Endothelial cell (in vitro differentiated cells): ENCODE results near the gene HERC2. TPM values are rescaled to one million over a fixed set of nuclear protein-coding genes. Genes with fewer than 3 reads are reported as not detected.
"Not testable (repeated sequence)": the region's sequence is repeated elsewhere in the genome, so short reads cannot be mapped to it uniquely, and the experiment has no call there.

Experiments used
- DNase-seq: peaks from one replicate; pipeline ENCODE4 v3.0.0; 2021; ENCODE audit warnings: low spot score
- H3K27ac Mint-ChIP-seq: one replicate; pipeline ENCODE4 v1.8.0; 2021; ENCODE audit warnings: mixed read lengths, inconsistent platforms; ENCODE audit not compliant: unreplicated experiment
- H3K27me3 Mint-ChIP-seq: one replicate; pipeline ENCODE4 v1.8.0; 2021; ENCODE audit warnings: mild to moderate bottlenecking, moderate library complexity, mixed read lengths, inconsistent platforms; ENCODE audit not compliant: unreplicated experiment
- H3K36me3 Mint-ChIP-seq: one replicate; pipeline ENCODE4 v1.8.0; 2021; ENCODE audit warnings: mild to moderate bottlenecking, low read depth, mixed read lengths, inconsistent platforms; ENCODE audit not compliant: unreplicated experiment
- H3K4me1 Mint-ChIP-seq: one replicate; pipeline ENCODE4 v1.8.0; 2021; ENCODE audit warnings: mild to moderate bottlenecking, mixed read lengths, inconsistent platforms; ENCODE audit not compliant: unreplicated experiment
- H3K4me3 Mint-ChIP-seq: one replicate; pipeline ENCODE4 v1.8.0; 2021; ENCODE audit warnings: mild to moderate bottlenecking, mixed read lengths, inconsistent platforms; ENCODE audit not compliant: unreplicated experiment
- H3K9me3 Mint-ChIP-seq: one replicate; pipeline ENCODE4 v1.8.0; 2021; ENCODE audit warnings: mixed read lengths, inconsistent platforms; ENCODE audit not compliant: unreplicated experiment
- CTCF ChIP-seq: fragments of 200-600 bp; sonication (generic); IDR thresholded peaks from one replicate; pipeline ENCODE4 v1.5.0; 2021; ENCODE audit warnings: antibody characterized with exemption; ENCODE audit not compliant: unreplicated experiment
- total RNA-seq: library from RNA; stranded (reverse); fragmentation: NEBNext Ultra II Directional; extraction: Animal tissue kit (Norgen Biotek cat#: 25700); gene quantifications from one replicate; pipeline ENCODE4 v1.2.1, GENCODE V29; 2021; ENCODE audit not compliant: unreplicated experiment

The HERC2 gene
- total RNA-seq, 1 donor from 2014 or later = 84.6 TPM

- H3K27ac Mint-ChIP-seq = no peak overlapping the region
- TF ChIP-seq CTCF = no peak
- H3K9me3 Mint-ChIP-seq = peaks cover 4% of the 10 kb centered on the region
- no peak for DNase-seq
- H3K4me1 Mint-ChIP-seq = no peaks in the 10 kb centered on the region
- H3K4me3 Mint-ChIP-seq = no peak overlapping the region
- peaks cover 58% of the 10 kb centered on the region for H3K36me3 Mint-ChIP-seq
- peaks cover 1% of the 10 kb centered on the region for H3K27me3 Mint-ChIP-seq
Measured at GRCh38 chr15:28252831-28253230, 69.1 kb downstream of the HERC2 start.

GRCh38 chr15:28246605-28247004 is 75.4 kb downstream of the HERC2 start:
- no peak for TF ChIP-seq CTCF
- Mint-ChIP-seq H3K27me3 (no peaks in the 10 kb centered on the region), H3K9me3 (peaks cover 4% of the 10 kb centered on the region), H3K4me3 (no peak overlapping the region), H3K4me1 (no peaks in the 10 kb centered on the region), H3K36me3 (peaks cover 56% of the 10 kb centered on the region), H3K27ac (no peak overlapping the region)
- no peak for DNase-seq

- H3K9me3 Mint-ChIP-seq = no peaks in the 10 kb centered on the region
- H3K27ac Mint-ChIP-seq = no peak overlapping the region
- H3K4me1 Mint-ChIP-seq = no peaks in the 10 kb centered on the region
- DNase-seq = no peak
- no peak for TF ChIP-seq CTCF
- H3K27me3 Mint-ChIP-seq = no peaks in the 10 kb centered on the region
- H3K4me3 Mint-ChIP-seq = no peak overlapping the region
- H3K36me3 Mint-ChIP-seq = peaks cover 50% of the 10 kb centered on the region
Measured at GRCh38 chr15:28243901-28244300, 78.1 kb downstream of the HERC2 start.

- H3K9me3 Mint-ChIP-seq = no peaks in the 10 kb centered on the region
- no peak for DNase-seq
- peak overlapping the region; percentile 58 for H3K4me3 Mint-ChIP-seq
- no peaks in the 10 kb centered on the region for H3K4me1 Mint-ChIP-seq
- no peak overlapping the region for H3K27ac Mint-ChIP-seq
- TF ChIP-seq CTCF = no peak
- peaks cover 45% of the 10 kb centered on the region for H3K36me3 Mint-ChIP-seq
- no peaks in the 10 kb centered on the region for H3K27me3 Mint-ChIP-seq
Measured at GRCh38 chr15:28243399-28243798, 78.6 kb downstream of the HERC2 start.

GRCh38 chr15:28238296-28238695 is 83.7 kb downstream of the HERC2 start:
- not testable (repeated sequence) for H3K4me3 Mint-ChIP-seq, H3K4me1 Mint-ChIP-seq, H3K27me3 Mint-ChIP-seq, H3K27ac Mint-ChIP-seq, DNase-seq, H3K9me3 Mint-ChIP-seq
- peaks cover 35% of the 10 kb centered on the region for H3K36me3 Mint-ChIP-seq

GRCh38 chr15:28231743-28232142 is 90.2 kb downstream of the HERC2 start:
- H3K36me3 Mint-ChIP-seq = peaks cover 16% of the 10 kb centered on the region
- H3K4me3 Mint-ChIP-seq, H3K9me3 Mint-ChIP-seq, H3K27ac Mint-ChIP-seq, H3K4me1 Mint-ChIP-seq, H3K27me3 Mint-ChIP-seq, DNase-seq: not testable (repeated sequence)

- not testable (repeated sequence) for H3K27me3 Mint-ChIP-seq, H3K9me3 Mint-ChIP-seq, DNase-seq, H3K4me3 Mint-ChIP-seq, H3K4me1 Mint-ChIP-seq
- H3K27ac Mint-ChIP-seq = peak overlapping the region; percentile 61
- H3K36me3 Mint-ChIP-seq = peaks cover 16% of the 10 kb centered on the region
Measured at GRCh38 chr15:28231336-28231735, 90.6 kb downstream of the HERC2 start.

DNA sequence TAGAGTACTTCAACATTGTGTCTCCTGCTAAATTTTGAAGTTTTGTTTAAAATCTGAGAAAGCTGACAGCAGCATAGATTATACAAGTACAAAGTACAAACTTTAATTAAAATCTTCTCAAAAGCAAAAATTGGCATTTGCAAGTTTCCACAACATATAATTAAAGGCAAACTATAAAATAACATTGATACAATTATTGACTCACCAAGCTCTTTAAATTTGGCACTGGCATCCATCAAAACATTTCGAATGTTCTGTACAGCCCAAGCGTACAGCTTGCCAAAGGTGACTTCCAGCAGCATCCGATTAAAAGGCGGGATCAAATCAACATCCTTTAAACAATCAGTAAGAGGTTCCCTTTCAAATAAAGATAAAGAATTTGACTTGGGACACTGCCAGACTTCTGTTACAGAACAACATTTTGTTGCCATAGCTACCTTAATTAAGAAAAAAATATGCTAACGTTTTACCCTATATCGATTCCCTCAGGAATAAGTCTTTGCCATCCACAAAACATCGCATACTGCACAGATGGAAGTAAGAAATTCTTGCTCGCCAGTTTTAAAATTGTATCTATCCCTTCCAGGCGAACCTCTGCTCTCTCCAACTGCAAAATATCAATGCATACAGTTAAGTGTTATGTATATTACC is 92.9 kb downstream of the HERC2 start:
- not testable (repeated sequence) for H3K9me3 Mint-ChIP-seq, H3K27me3 Mint-ChIP-seq, DNase-seq, H3K4me1 Mint-ChIP-seq, H3K4me3 Mint-ChIP-seq, H3K27ac Mint-ChIP-seq
- peaks cover 13% of the 10 kb centered on the region for H3K36me3 Mint-ChIP-seq
